M059J (cell line): ENCODE results near the gene TBX15. TPM values are rescaled to one million over a fixed set of nuclear protein-coding genes. Genes with fewer than 3 reads are reported as not detected.
"Not testable (repeated sequence)": the region's sequence is repeated elsewhere in the genome, so short reads cannot be mapped to it uniquely, and the experiment has no call there.

Source experiments
- DNase-seq: peaks from one replicate; pipeline ENCODE4 v3.0.0-alpha.2; 2012; ENCODE audit warnings: low read depth
- total RNA-seq: library from RNA; depleted of rRNA; stranded (reverse); fragments of >200 nt; shearing (Covaris generic); gene quantifications from 2 replicates; pipeline ENCODE4 v1.2.3, GENCODE V29; 2014

TBX15 gene
- total RNA-seq, 1 experiment from 2014 or later = 2.9 TPM

DNA sequence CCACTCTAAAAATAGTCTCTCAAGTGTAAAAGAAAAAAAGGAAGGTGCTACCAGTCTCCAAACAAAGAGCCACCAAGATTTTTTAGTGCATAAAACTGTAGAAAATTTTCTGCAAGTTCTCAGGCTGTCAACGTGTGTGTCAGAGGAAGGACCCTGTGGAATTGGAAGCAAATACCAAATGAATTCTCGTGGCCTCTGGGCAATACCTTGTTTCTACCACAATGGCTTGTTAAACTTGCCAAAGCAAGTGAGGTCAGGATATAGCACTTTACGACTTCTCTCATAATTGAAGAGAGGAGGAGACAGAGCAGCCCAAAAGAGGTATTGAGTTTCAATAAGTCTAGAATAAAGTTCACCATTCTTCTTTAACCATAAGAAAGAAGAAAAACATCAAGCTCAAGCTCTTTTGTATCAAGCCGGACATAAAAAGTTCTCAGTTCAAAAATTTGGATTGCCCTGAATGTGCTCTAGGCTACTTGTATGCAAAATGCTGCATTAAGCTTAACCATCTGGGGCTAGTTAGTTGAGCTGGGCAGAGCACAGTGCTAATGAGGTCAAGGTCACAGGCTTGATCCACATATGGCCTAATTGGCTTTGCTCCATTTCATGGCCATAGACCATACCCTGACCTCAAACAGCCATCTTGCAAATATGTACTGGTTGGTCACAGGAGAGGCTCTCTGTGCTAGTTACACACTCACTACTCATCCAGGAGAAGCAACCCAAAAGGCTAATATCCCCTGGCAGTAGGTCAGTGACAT, 60.5 kb downstream of the TBX15 start:
- peak; percentile 52 for DNase-seq

DNA sequence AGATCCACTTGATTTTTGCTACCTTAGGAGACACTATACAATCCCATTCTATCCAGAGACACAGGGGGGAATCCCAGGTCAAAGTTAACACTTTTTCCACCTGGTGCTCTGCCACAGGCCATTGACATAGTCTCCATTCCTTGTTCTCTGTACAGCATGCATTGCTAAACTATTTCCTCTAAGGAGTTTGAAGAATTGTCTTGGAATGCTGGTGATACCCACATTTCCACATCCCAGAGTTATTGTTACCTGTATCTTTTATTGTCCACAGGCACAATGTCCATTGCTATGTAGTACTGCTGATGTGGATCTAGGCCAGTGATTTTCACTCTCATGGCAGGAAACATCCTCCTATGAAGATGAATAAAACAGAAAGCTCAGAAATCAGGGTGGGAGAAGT, 61.9 kb downstream of the TBX15 start:
- no peak for DNase-seq

DNA sequence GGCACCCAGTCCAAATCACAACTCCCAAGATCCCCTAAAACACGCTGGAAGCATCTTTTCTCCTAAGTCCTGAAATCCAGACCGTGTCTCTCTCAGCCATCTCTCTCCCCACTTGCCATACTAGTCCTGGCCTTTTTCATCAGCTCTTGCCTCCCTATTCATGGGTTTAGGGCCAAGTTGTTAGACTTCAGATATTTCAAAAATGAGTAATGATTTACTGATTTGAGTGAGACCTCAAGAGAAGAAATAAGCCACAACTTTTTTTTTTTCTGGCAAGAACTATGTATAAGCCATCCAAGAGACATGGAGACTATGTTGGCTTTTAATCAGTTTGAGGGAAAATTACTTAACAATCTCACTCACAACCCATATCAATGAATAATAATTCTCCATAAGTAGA, 62.5 kb downstream of the TBX15 start:
- no peak for DNase-seq

DNA sequence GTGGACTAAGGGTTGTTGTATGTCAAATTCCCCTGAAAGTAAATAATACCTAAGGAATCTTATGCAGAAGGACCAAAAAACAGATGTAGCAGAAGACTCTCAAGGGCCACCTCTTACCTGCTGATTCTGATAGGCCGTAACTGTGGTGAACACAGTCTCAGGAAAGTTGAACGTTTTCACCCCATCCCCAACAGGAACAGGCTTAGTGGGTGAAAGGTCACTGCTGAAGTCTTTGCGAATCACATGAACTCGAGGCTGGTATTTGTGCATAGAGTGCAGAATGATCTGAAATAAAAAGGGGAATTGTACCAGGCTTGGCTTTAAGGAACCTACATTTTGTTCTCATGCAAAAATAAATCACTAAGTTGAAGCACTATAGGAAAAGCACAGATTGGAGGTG, 64.8 kb downstream of the TBX15 start:
- DNase-seq = no peak

DNA sequence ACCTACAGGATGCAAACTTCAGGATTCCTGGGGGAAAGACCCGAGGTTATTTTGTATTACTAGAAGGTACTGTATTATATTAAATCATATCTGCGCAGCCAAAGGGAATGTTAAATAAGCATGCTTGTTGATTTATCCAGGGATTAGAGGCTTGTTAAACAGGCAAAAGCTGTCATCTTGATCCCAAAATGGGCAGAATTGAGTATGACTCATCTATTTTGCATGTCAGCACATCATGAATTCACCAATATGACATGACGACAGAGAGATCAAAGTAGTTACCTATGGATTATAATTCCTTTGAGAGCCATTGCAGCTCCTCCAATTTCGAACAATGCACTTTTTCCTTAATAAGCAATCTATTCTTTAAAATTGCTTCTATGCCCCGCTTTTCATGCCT, 66.1 kb downstream of the TBX15 start:
- no peak for DNase-seq

DNA sequence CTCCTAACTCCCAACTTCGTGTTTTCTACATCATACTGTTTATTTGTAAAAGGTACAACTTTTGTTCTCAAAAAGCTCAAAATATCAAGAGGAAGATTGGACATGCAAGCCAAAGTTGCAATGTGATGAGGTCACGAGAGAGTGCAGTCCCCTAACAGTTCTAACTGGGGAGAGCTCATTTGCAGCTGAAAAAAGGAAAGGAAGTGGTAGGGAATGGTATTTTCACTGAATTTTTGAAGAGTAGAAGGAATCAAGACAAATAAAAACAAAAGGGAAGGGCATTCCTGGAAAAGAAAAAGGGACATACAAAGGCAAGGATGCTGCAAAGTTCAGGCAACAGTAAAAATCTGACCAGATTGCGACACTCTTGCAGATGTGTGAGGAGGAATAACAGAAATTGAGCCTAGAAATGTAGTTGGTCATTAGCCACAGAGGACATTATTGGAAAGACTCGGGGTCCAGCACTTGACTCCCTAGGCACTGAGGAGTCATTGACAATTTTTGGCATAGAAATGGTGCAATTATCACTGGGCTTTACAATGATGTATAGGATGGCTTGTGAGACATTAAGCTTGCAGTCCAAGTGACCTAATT, 67.9 kb downstream of the TBX15 start:
- DNase-seq = no peak

DNA sequence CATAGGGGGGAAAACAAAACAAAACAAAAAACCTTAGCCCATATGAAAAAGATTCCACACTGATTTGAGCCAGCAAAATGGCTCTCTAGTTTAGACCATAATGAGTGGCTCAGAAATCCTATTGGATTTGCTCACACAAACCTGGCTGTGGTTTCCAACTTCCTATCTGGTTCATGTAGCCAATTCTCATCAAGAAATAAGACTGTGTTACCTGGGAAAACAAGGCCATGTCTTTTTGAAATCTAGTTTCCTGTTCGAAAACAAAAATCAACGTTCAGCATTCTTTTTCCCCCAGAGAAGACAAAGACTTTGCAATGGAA, 69.2 kb downstream of the TBX15 start:
- no peak for DNase-seq

DNA sequence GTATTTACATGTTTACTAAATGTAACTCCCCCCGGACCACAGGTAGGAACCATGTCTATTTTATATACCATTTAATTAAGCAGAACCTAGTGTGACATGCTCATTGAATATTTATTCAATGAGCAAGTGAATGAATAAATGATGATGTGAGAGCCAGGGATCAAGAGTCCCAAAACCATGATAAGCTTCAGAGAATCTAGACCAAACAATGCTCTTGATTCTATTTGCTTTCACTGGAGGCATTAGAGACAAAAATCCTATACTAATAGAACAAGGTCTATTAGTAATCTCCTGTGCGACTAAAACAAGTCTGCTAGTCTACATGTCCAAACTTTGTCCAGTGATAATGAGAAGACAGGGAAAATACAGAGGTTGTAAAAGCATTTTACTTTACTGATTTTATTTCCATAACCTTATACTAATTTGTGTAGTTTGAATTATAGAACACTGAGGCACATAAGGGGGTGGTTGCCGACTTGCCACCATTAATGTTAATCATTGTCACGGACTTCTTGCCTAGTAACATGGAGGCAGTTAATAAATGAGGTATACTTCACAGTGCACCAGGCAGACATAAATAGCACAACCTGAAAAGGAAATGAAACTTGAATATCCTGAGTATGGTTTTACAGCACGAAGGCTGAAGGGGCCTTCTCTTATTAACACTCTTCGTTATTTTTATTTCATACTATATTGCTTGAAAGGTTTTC, 69.8 kb downstream of the TBX15 start:
- no peak for DNase-seq

DNA sequence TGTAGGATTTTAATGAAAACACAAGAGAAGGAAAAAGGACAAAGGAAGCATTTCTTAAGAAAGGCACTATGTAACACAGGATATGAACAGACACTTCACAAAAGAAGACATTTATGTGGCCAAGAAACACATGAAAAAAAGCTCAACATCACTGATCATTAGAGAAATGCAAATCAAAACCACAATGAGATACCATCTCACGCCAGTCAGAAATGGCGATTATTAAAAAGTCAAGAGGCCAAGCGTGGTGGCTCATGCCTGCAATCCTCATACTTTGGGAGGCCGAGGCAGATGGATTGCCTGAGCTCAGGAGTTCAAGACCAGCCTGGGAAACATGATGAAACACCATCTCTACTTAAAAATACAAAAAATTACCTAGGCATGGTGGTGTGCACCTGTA, 71.8 kb downstream of the TBX15 start:
- DNase-seq = not testable (repeated sequence)

DNA sequence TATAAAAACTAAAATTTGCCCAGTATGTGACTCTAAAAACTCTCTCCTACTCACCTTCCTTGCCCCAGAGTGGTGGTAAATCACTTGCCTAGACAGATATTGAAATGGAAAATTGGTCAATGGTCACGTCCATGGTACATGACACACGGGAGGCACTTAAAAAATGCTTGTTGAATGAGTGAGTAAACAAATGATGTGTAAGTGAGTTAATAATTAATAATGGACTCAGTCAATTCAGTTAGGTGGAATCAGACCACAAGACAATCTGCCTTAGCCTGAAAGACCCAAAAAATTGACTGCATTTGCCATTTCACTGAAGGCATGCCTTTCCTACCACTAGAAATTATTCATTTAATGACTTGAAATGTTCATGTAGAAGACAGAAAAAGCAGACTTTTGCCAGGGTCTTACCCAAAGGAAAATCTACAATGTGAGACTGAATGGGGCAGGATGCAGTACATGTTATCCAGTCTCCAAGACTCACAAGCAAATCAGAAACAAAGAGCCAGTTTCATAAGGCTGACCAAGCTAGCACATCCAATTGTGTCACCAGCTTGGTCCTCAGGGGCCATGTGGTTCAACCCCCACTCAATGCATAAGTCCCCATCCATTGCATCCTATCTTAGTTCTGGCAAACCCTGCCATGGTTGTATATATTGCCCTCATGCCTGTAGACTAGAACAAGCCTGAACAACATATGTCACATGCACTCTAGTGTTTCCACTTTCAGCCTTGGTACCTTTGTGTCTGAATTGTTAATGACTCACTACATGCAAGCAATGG, 73.6 kb downstream of the TBX15 start:
- no peak for DNase-seq

DNA sequence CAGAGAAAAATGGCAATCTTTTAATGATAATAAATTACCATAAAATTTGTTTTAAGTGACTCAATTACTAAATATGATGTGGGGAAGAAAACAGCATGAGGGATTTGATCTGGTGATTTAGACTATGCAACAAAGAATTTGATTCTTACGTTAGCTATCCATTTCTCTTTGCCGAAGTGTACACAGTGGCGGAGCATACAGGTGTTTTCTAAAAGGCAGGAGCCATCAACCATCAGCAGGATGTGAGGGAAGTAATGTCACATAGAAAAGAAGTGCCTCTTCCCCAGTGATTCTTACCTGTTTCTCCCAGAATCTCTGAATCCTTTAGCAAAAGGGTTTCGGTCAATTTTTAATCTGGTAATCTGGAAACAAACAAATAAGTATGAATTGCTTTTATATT, 74.3 kb downstream of the TBX15 start:
- no peak for DNase-seq

DNA sequence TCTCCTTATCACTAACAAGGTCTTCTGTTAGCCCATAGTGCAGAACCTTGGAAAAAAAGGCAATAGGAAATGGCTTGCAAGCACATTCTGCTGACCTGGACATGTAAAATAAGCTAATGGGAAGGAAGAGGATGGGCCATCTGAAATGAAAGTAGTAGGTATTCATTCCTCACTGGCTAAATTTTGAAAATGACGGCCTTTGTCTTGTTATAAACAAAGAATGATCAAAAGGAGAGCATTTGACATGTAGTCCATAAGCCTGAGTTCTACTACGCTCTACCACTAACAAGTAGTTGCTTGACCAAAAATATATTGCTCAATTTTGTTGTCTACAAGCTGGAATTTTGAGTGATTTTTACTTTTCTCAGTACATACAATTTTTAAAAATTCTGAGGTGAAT, 75.6 kb downstream of the TBX15 start:
- no peak for DNase-seq

DNA sequence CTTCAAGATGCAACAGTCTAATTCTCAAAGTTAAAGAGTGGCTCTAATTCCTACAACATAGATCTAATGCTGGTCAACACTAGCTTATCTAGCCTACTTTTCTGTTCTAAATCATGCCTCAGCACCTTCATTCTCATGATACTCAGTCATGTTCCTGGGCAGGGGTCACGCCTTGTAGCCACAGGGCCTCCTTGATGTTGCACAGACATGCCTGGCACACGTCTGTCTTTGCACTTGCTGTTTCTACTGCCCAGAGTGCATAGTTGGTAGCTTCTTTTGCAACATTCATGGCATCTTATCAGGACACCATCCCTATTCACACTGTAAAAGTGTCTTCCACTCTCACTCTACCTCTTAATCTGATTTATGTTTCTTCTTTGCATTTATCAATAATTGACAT, 76.6 kb downstream of the TBX15 start:
- DNase-seq = no peak

DNA sequence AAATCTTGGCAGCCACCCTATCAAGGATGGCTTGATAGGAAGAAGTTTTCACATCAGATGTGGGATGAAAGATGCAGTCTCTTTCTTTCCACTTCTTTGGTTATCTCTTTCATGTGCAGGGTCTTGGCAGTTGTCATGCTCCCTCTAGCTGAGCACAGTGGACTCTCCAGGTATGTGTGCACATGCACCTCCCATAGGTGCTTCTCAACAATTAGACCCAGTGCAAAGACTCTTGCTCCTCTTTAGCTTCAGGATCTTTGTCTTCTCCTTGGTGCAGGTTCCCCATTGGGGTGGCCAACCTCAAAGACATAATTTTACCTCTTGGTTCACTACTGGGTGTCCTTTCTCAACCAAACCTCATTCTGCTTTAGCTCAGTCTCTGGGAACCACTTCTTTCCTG, 80.7 kb downstream of the TBX15 start:
- no peak for DNase-seq

DNA sequence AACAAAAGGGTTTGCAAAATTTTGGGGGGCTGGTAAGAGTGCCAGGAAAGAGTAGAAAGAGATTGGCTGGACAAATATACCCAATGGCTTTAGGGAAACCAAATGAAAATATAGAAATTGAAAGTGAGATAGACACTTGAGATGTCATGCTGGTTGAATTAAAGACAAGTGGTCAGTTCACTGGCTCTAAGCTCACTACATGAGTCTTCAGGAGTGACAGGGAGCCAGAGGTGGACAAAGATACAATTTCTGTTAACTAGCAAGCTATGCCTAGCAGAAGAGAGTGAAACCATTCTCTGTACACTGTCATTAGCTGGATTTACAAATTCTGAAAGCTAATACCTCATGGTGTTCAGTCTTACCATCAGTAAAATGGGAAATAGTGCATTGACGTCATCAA, 82.5 kb downstream of the TBX15 start:
- DNase-seq = no peak

DNA sequence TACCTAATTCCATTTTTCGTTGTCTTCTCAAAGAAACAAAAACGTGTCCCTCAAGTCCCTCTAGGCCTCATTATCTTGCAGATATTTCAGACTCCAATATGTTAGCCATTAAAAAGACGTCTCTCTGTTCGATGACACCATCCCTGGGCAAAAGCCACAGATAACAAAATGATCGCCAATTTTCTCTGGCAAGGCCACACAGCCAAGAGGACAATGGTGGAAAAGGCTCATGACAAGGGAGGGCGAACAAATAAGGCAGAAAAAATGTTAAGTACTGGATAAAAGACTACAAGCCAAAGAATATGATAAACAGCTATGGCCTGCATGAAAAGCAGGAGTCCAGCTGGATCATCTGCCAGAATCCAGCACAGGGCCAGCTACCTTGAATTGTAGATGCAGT, 82.9 kb downstream of the TBX15 start:
- no peak for DNase-seq

DNA sequence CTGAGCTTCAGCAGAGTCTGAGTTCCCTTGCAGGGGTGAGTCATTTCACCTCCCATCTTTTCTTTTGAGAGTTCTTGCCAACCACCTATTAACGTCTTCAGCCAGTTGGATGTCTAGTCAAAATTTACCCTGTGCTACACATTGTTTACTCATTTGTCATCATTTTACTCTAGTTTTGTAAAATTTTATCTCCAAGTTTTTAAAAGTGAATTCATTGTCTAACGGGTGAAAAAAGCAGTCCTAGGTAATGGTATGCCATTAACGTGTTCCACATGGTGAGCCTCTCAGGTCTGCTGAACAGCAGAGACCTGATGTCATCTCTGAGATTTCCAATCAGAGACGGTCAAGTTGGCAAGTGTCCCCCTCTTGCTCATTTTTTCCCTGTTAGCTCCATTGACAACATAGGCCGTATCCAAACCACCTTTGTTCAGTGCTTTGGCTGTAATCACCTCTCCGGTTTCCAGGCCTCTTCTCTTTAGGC, 85.4 kb downstream of the TBX15 start:
- DNase-seq = peak; percentile 71

DNA sequence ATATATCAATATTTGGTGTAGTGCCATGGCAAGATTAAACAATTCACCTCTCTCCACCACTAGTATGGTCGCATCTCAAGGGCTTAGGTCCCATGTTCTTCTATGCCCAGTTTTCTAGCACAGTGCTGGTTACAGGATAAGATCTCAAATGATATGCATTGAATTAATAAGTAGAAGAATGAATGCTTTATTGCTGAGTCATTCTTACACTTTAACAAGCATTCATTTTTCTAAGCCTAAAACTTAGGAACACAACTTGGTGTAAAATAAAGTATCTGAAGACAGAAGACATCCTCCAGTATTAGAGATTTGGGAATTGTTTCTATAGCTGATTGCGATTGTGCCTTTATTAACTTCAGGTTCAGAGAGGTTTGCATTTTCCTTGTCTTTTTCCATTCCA, 85.8 kb downstream of the TBX15 start:
- DNase-seq = no peak

DNA sequence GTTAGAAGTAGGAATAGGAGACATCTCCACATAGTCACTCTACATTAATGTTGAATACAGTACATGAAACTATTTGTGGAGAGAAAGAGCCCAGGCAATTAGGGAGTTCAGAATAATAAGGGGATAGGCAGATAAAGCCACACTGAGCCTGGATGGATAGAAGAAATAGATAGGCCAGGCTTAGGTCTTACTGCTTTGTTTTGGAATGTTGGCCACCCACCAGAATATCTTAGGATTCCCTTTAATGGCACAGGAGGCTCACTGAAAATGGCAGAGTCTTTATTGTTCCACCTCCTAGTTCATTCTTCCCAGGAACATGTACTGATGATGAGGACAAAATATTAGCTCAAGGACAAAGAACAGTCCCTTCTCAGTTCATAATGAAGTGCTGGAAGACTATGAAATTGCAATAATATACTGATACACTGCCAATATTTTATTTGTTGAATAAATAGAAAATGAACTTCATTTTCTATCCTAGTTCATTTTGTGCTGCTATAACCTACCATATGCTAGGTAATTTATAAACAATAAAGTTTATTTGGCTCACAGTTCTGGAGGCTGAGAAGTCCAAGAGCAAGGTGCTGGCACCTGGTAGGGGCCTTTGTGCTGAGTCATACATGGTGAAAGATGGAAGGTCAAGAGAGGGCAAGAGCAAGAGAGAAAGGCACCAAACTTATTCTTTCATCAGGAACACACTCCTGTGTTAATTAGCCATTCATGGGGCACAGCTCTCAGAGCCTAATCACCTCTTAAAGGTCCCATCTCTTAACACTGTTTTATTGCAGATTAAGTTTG, 87.3 kb downstream of the TBX15 start:
- DNase-seq = no peak

DNA sequence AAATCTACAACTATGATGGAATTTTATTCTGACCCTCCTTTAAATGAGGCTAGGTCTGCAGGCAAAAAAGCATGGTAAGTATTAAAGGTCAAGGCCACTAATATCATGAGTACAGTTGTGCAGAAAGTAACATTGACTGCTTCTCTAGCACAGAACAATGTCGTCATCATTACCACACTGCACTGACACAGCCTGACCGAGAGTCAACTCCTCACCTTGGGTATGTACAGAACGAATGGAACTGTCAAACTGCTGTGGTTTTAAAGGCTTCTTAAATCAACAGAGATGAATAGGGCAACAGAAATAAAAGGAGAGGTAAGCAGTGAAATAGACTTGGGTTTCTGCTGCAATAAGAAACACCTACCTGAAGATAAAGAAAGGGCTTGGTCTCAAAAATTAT, 88.8 kb downstream of the TBX15 start:
- no peak for DNase-seq

DNA sequence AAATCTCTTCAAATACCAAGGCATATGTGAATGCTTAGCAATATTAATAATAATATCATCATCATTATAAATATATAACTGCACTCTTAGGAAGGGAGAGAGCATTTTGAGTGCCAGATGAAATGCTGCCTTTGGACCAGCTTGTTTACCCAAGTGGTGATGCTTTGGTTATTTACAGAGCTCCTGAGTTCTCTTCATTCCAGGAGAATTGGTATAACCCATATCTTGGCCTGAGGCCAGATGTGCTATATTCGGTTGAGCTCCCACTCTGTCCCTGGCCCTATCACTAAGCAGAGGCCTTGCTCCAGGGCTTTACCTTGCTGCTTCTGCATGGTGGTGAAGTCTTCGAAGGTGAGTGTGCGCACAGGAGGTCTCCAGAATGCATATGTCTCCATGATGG, 89.4 kb downstream of the TBX15 start:
- no peak for DNase-seq

DNA sequence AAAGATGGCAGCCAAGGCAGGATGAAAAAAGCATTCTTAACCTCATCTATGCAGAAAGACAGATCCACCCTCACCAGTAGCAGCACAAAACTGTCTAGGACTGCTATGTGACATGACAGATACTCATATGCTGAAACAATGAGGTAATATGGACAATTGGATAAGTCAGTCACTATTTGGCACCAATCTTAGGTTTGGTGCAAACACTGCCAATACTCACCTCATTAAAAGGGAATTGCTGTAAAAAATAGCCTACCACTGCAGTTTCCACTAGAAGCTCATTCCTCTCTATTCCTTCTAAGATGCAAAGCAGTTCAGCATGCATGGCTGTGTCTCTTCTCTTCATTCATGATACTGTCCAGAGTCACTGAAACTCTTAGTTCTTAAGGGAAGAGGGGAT, 91.7 kb downstream of the TBX15 start:
- DNase-seq = no peak
